Glomerular endothelial cell (primary cell): ENCODE data around the gene STOML2. TPM values are rescaled to one million over a fixed set of nuclear protein-coding genes. Genes with fewer than 3 reads are reported as not detected.

Experiments
- DNase-seq: peaks from one replicate; pipeline ENCODE4 v3.0.0-alpha.2; 2011; ENCODE audit warnings: low read depth, low spot score; ENCODE audit errors: extremely low read depth
- total RNA-seq: library from RNA; depleted of rRNA; stranded (reverse); fragments of >200 nt; gene quantifications from 2 replicates; pipeline ENCODE4 v1.2.3, GENCODE V29; 2015

The STOML2 gene
- total RNA-seq, 1 donor from 2014 or later = 111 TPM

GRCh38 chr9:35107297-35108290 lies 4.7 kb upstream of the STOML2 start:
- no peak for DNase-seq

GRCh38 chr9:35106343-35106730 lies 3.4 kb upstream of the STOML2 start:
- DNase-seq = no peak

GRCh38 chr9:35105571-35106342 lies 2.8 kb upstream of the STOML2 start:
- no peak for DNase-seq

- DNase-seq = no peak
Measured at GRCh38 chr9:35105126-35105525, 2.2 kb upstream of the STOML2 start.

- no peak for DNase-seq
Measured at GRCh38 chr9:35104586-35104985, 1.7 kb upstream of the STOML2 start.

GRCh38 chr9:35103660-35104191 lies 795 bp upstream of the STOML2 start:
- no peak for DNase-seq

- DNase-seq = no peak
Measured at GRCh38 chr9:35102465-35102768, 514 bp downstream of the STOML2 start.

- DNase-seq = no peak
Measured at GRCh38 chr9:35097573-35097972, 5.4 kb downstream of the STOML2 start.

GRCh38 chr9:35096035-35096849 lies 6.7 kb downstream of the STOML2 start, which contains the start of gene PIGO:
PIGO (minus strand) TSS chr9:35096591; CDS start chr9:35095565, 1,026 bp downstream.
- DNase-seq = no peak

GRCh38 chr9:35091536-35091935 lies 11.4 kb downstream of the STOML2 start:
- no peak for DNase-seq

GRCh38 chr9:35089434-35089833 lies 13.5 kb downstream of the STOML2 start:
- DNase-seq = no peak

GRCh38 chr9:35085078-35085477 lies 17.9 kb downstream of the STOML2 start:
- no peak for DNase-seq

- DNase-seq = no peak
Measured at GRCh38 chr9:35079426-35080341, 23.2 kb downstream of the STOML2 start, which contains the start of gene FANCG. FANCG (minus strand) TSS chr9:35079942; CDS start chr9:35079524, 418 bp downstream.

GRCh38 chr9:35079041-35079425 lies 23.9 kb downstream of the STOML2 start:
- DNase-seq = no peak

- no peak for DNase-seq
Measured at GRCh38 chr9:35078066-35078465, 24.9 kb downstream of the STOML2 start.

GRCh38 chr9:35076848-35077247 lies 26.1 kb downstream of the STOML2 start:
- no peak for DNase-seq

- no peak for DNase-seq
Measured at GRCh38 chr9:35075358-35075757, 27.6 kb downstream of the STOML2 start.

- no peak for DNase-seq
Measured at GRCh38 chr9:35074791-35075190, 28.1 kb downstream of the STOML2 start.

- DNase-seq = no peak
Measured at GRCh38 chr9:35074141-35074540, 28.8 kb downstream of the STOML2 start.

- DNase-seq = no peak
Measured at GRCh38 chr9:35073279-35073612, 29.7 kb downstream of the STOML2 start.
